GOT3 (cell line): ENCODE data around the gene RNF150.
"Not testable (repeated sequence)": the region's sequence is repeated elsewhere in the genome, so short reads cannot be mapped to it uniquely, and the experiment has no call there.

Experiments
- DNase-seq: peaks from one replicate; lab custom pipeline; 2025; ENCODE audit warnings: mixed read lengths; lab: John Stamatoyannopoulos, UW

The RNF150 gene

GRCh38 chr4:141133146-141133998 is at the start of gene RNF150:
RNF150 (minus strand) TSS chr4:141133469.
- DNase-seq, result no peak

DNA sequence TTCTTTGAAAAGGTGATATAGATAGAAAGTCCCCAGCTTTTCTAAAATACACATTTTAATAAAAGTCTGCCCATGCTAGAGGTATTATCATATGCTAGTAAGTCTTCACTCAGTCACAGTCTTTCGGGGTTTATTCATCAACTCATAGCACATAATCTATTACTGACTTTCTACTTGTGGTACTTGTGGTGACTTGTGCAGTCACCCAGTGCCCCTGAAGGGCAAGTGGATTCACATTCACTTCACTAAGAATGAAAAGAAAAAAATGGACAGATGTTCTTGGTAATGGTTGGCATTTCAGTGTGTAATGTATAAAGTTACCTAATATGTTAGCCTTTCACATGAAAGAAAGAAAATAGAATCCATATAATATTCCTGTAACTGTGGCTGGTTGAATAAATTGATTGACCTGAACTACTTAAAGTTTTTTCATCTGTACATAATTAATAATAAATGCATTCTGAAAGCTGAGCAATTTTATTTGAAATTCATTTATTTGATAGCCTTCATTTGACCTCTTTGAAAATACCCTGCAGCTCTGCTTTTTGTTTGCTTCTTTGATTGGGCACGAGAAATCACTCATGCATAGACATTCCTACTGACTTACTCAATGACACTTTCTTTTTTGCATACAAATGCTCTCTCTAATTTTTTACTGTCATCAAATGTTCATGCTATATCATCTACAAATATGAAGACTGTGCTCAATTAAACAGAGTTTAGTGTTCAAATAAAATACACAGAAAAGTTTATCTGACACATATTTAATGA is 47.9 kb upstream of the RNF150 start:
- no peak for DNase-seq

GRCh38 chr4:141179474-141180373 is 46.5 kb upstream of the RNF150 start:
- DNase-seq, result no peak

GRCh38 chr4:141177171-141177570 is 43.9 kb upstream of the RNF150 start:
- no peak for DNase-seq

DNA sequence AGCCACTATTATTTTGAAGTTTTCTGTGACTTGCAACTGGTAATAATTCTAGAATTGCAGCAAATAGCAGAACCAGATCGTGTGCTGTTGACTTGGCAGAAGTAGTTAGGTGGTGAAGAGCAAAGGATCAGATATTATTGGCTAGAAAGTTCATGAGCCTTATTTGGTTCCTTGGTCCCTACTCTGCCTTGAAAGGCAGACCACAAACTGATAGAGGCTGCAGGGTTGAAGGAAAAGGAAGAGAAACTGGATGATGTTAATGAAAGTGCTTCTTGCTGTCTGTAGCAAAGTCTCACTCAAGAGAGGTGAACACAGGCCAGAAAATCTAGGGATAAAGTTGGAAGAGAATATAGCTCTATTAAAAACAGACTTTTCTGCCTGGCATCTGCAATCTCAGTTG is 41.2 kb upstream of the RNF150 start:
- no peak for DNase-seq

GRCh38 chr4:141170671-141171070 is 37.4 kb upstream of the RNF150 start:
- DNase-seq, result no peak

GRCh38 chr4:141169391-141169790 is 36.1 kb upstream of the RNF150 start:
- DNase-seq, result no peak

DNA sequence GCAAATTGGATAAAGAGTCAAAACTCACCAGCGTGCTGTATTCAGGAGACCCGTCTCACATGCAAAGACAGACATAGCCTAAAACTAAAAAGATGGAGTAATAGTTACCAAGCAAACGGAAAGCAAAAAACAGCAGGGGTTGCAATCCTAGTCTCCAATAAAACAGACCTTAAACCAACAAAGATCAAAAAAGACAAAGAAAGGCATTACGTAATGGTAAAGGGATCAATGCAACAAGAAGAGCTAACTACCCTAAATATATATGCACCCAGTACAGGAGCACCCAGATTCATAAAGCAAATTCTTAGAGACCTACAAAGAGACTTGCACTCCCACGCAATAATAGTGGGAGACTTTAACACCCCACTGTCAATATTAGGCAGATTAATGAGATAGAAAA is 31.7 kb upstream of the RNF150 start:
- not testable (repeated sequence) for DNase-seq

- DNase-seq, result no peak
Observed at GRCh38 chr4:141159027-141159426, 25.8 kb upstream of the RNF150 start.

- no peak for DNase-seq
Observed at GRCh38 chr4:141158219-141158618, 24.9 kb upstream of the RNF150 start.

DNA sequence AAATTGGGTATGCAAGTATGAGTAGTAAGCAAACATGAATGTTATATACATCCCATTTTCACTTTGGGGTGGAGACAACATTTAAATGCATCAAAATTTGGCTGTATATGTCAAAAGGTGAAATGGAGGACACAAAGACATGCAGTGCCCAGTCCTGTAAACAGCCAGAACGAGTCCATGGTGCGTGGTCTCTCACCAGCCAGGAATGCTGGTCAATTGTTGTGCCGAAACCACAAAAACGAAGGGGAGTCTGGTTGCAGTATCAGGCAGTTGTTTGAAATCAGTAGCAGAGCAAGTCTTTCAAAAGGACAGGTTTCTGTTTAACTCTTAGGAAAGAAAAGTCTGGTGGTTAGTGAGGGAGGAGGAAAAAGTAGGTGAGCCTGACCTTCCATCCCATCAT is 22.3 kb upstream of the RNF150 start:
- no peak for DNase-seq

DNA sequence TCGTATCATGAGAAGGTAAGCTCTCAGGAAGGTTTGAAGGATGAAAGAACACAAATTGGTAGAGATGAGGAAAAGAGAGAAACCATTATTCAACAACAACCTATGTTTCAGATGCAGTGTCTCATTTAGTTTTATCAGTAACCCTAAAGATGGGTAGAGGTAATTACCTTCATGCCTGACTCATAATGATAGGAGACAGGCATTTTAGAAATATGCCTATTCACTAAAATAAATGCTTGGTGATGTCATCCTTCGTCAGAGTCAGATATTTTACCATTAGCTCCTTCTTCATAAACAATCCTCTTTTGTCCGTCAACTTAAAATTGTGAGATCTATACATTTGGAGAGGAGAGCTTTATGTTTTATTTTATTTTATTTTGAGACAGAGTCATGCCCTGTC is 21.5 kb upstream of the RNF150 start:
- no peak for DNase-seq

GRCh38 chr4:141153751-141154510 is 20.7 kb upstream of the RNF150 start:
- DNase-seq, result no peak

- no peak for DNase-seq
Observed at GRCh38 chr4:141144207-141144606, 10.9 kb upstream of the RNF150 start.

DNA sequence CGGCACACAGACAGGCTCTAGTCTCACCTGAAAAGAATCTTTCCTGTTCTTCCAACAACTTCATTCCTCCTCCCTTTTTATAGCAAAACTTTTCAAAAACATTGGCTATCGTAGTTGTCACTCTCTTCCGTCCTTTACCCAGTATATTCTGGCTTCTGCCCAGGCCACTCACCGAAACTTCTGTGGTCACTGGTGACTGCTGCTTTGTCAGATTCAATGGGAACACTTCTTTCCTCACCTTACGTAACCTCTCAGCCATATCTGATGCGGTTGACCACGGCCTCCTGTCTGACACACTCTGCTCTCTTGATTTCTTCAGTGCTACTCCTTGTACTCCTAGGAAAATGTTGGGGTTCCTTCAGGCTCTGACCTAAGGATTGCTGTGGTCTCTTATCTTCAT is 9.2 kb upstream of the RNF150 start:
- DNase-seq, result no peak

DNA sequence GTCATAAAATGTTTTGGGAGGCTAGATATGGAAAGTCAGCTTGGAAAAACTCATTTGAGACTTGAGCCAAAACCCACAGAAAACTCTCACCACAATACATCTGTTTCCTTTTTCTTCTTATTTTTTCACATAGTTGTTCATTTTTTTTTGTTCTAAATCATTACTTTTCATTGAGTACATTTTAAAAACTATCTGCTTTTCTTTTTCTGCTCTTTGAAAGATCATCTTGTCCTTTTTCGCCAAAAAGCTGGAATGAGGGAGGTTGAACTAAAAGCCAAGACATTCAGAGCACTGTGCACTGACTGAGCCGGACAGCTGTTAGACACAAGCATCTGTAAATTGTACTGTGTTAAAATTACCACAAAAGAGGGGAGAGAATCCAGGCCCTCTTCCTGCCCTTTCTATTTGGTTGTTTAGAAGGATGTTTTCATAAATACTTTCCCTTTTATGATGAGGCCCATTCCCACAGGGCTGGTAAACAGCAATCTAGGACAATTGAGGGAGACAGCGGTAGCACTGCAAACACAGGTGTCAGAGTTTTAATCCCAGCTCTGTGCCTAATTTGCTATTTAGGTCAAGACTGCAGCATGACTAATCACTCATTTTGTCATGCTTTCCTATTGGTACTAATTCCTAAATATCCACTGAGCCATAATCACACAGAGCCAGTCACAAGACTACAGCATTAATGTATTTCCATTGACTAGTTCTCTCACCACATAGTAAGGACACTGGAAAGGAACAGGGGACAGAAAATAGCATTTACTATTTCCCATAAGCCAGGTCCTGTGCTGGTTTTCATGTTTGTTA is 7.3 kb upstream of the RNF150 start:
- DNase-seq, result no peak

GRCh38 chr4:141133999-141134995 is 1.0 kb upstream of the RNF150 start:
- DNase-seq, result no peak

- no peak for DNase-seq
Observed at GRCh38 chr4:141132709-141133145, 542 bp downstream of the RNF150 start.

- no peak for DNase-seq
Observed at GRCh38 chr4:141132072-141132708, 1.1 kb downstream of the RNF150 start.
